GM12878 (cell line): ENCODE results near the gene PRR15L. TPM values are rescaled to one million over a fixed set of nuclear protein-coding genes. Genes with fewer than 3 reads are reported as not detected.

Source experiments
- ATAC-seq: fragments of 200-7000 bp; cut with Tn5 transposase; 3 replicates; pipeline ENCODE4 v1.9.1; 2020; ENCODE audit warnings: mild to moderate bottlenecking, moderate library complexity
- BruUV-seq: library from RNA; stranded (reverse); fragments of 400-500 nt; replicated peaks from 2 replicates; lab custom pipeline; 2021; lab: Mats Ljungman, UMichigan
- CTCF ChIA-PET: fragments of 300-600 bp; sonication (Branson Sonifier 250); formaldehyde crosslinking; extraction: SDS; loops from one replicate; lab custom pipeline; 2021; ENCODE audit warnings: inconsistent platforms; lab: Yijun Ruan, JAX
- POLR2A ChIA-PET: fragments of 350-600 bp; formaldehyde crosslinking; extraction: SDS; loops from one replicate; lab custom pipeline; 2021; ENCODE audit warnings: inconsistent platforms; lab: Charles Lee
- RAD21 ChIA-PET: fragments of 300-600 bp; sonication (Branson Sonifier 250); formaldehyde crosslinking; loops from one replicate; lab custom pipeline; 2023; ENCODE audit warnings: antibody characterized with exemption; ENCODE audit not compliant: unreplicated experiment; lab: Charles Lee
- SMC1A ChIA-PET: fragments of 300-600 bp; sonication (Branson Sonifier 250); formaldehyde crosslinking; loops from one replicate; lab custom pipeline; 2023; ENCODE audit not compliant: unreplicated experiment, uncharacterized antibody; lab: Charles Lee
- DNase-seq: peaks from one replicate; pipeline ENCODE4 v3.0.0-alpha.2; 2011; ENCODE audit warnings: low read depth, low spot score
- FAIRE-seq: peaks from 3 replicates; lab custom pipeline; 2011; peaks lifted over from hg19 to GRCh38; lab: Jason Lieb, UNC
- H2AFZ ChIP-seq: 2 replicates; pipeline ENCODE4 v1.6.0; 2011; ENCODE audit warnings: low read depth, low read length, control low read depth; ENCODE audit not compliant: control insufficient read depth
- H3K27ac ChIP-seq: 2 replicates; pipeline ENCODE4 v1.5.1; 2011; ENCODE audit warnings: control low read depth; ENCODE audit not compliant: control insufficient read depth, insufficient read depth
- H3K27me3 ChIP-seq, 2 experiments: replicated peaks in 1 of 2; 2 replicates each; pipeline versions ENCODE4 v1.6.0 to v1.6.1; 2011; ENCODE audit warnings: low read length in 1 of 2; ENCODE audit not compliant: control insufficient read depth in 2 of 2, insufficient read depth in 2 of 2
- H3K36me3 ChIP-seq, 2 experiments: 2 replicates each; pipeline ENCODE4 v1.5.1; 2011; ENCODE audit warnings: low read length in 1 of 2; ENCODE audit not compliant: control insufficient read depth in 2 of 2, insufficient read depth in 2 of 2
- H3K4me1 ChIP-seq: 2 replicates; pipeline ENCODE4 v1.6.1; 2011; ENCODE audit warnings: mild to moderate bottlenecking, low read length, moderate library complexity, mixed read lengths; ENCODE audit not compliant: control insufficient read depth, insufficient read depth
- H3K4me2 ChIP-seq: 2 replicates; pipeline ENCODE4 v1.6.0; 2011; ENCODE audit warnings: control low read depth; ENCODE audit not compliant: control insufficient read depth, insufficient read depth
- H3K4me3 ChIP-seq: fragments of 200-600 bp; sonication (generic); 2 replicates; pipeline ENCODE4 v1.5.1; 2016
- H3K79me2 ChIP-seq: 2 replicates; pipeline ENCODE4 v1.6.0; 2011; ENCODE audit warnings: low read length; ENCODE audit not compliant: control insufficient read depth, insufficient read depth
- H3K9ac ChIP-seq: 2 replicates; pipeline ENCODE4 v1.8.0; 2011; ENCODE audit warnings: low read length, control low read depth, mixed read lengths; ENCODE audit not compliant: control insufficient read depth, insufficient read depth
- H3K9me3 ChIP-seq: replicated peaks from 3 replicates; pipeline ENCODE4 v1.5.1; 2011; ENCODE audit warnings: mild to moderate bottlenecking, low read length; ENCODE audit not compliant: control insufficient read depth, insufficient read depth
- H4K20me1 ChIP-seq: 2 replicates; pipeline ENCODE4 v1.6.0; 2011; ENCODE audit not compliant: control insufficient read depth, insufficient read depth
- BCL11A ChIP-seq: IDR thresholded peaks from 2 replicates; pipeline ENCODE4 v1.6.1; 2011; ENCODE audit warnings: low read depth, low read length
- CBX5 ChIP-seq: sonication (generic); IDR thresholded peaks from 2 replicates; pipeline ENCODE4 v1.6.1; 2016; ENCODE audit warnings: low read depth, moderate library complexity, mild to moderate bottlenecking, inconsistent platforms
- CHD2 ChIP-seq: IDR thresholded peaks from 2 replicates; pipeline ENCODE4 v1.6.1; 2011; ENCODE audit warnings: low read depth, low read length, improper control_type of control experiment, borderline replicate concordance
- CREB1 ChIP-seq: IDR thresholded peaks from 2 replicates; pipeline ENCODE4 v1.6.1; 2012; ENCODE audit warnings: low read depth, mild to moderate bottlenecking, inconsistent platforms
- HDAC6 ChIP-seq: fragments of 200-600 bp; sonication (generic); IDR thresholded peaks from one replicate; pipeline ENCODE4 v1.8.0; 2017; ENCODE audit warnings: antibody characterized with exemption; ENCODE audit not compliant: unreplicated experiment
- HDGF ChIP-seq: fragments of 450-650 bp; IDR thresholded peaks from 2 replicates; pipeline ENCODE4 v1.6.1; 2016; ENCODE audit warnings: antibody characterized with exemption
- NBN ChIP-seq: fragments of 450-650 bp; IDR thresholded peaks from 2 replicates; pipeline ENCODE4 v1.6.1; 2016
- NFYB ChIP-seq: IDR thresholded peaks from 2 replicates; pipeline ENCODE4 v1.6.1; 2011; ENCODE audit warnings: low read depth, mild to moderate bottlenecking, low read length, improper control_type of control experiment, moderate library complexity; ENCODE audit not compliant: insufficient read depth
- PAX5 ChIP-seq: IDR thresholded peaks from 2 replicates; pipeline ENCODE4 v1.6.1; 2011; ENCODE audit warnings: low read depth, low read length, borderline replicate concordance
- SPI1 ChIP-seq: IDR thresholded peaks from 2 replicates; pipeline ENCODE4 v1.6.1; 2011; ENCODE audit warnings: low read depth, mild to moderate bottlenecking, low read length, moderate library complexity, borderline replicate concordance; ENCODE audit not compliant: insufficient read depth
- whole genome bisulfite sequencing: methylation state at CpG from one replicate; pipeline ENCODE4 v1.1.6; 2016; ENCODE audit warnings: low lambda C conversion rate; ENCODE audit not compliant: insufficient replicate concordance, insufficient coverage; ENCODE audit errors: missing lambda C conversion rate; 5-methylcytosine and 5-hydroxymethylcytosine counted together
- in situ Hi-C: fragments of 300-500 bp; cut with MboI; formaldehyde crosslinking; loops from 9 replicates; pipeline ENCODE4 v1.14.3; 2018; ENCODE audit warnings: mixed read lengths
- intact Hi-C: fragments of 100-400 bp; cut with micrococcal nuclease; formaldehyde crosslinking; loops from one replicate; pipeline ENCODE4 v1.14.2; 2022; ENCODE audit not compliant: unreplicated experiment
- polyA plus RNA-seq, 11 experiments: library from polyadenylated mRNA; depleted of rRNA in 4 of 11; unstranded in 6 of 11; stranded (reverse) in 5 of 11; fragments of >200 nt; fragmentation: Nextera tagmentation in 4 of 11; fragmentation: Illumina TruSeq in 1 of 11; extraction: Ambion mirVana in 4 of 11; extraction: Trizol in 1 of 11; gene quantifications; 1 replicate in 1 of 11; 2 replicates in 10 of 11; pipeline versions ENCODE4 v1.2.1 to v1.2.3, GENCODE V29; 2011 to 2016; ENCODE audit warnings: inconsistent platforms in 2 of 11, missing spikeins in 2 of 11, low read depth in 1 of 11
- total RNA-seq, 4 experiments: library from RNA; depleted of rRNA in 3 of 4; stranded (reverse); fragments of >200 nt in 3 of 4; fragmentation: Illumina TruSeq in 1 of 4; extraction: Trizol in 1 of 4; gene quantifications; 2 replicates each; pipeline versions ENCODE4 v1.2.1 to v1.2.3, GENCODE V29; 2013 to 2021
- TF ChIP-seq, protein P1 (sequence below): fragments of 450-650 bp; IDR thresholded peaks from 2 replicates; pipeline ENCODE4 v1.6.1; 2017; ENCODE audit warnings: mild to moderate bottlenecking, moderate library complexity
- TF ChIP-seq, protein P2 (sequence below): fragments of 450-650 bp; IDR thresholded peaks from 2 replicates; pipeline ENCODE4 v1.6.1; 2017; ENCODE audit warnings: mild to moderate bottlenecking, low read depth, inconsistent platforms; ENCODE audit not compliant: poor library complexity, severe bottlenecking

Gene PRR15L
- total and polyA plus RNA-seq, 10 of the 15 experiments (the other 5 are each of a cell fraction or from before 2014, with no cell fraction given): 0.11 to 0.18 TPM; not detected in 8

DNA sequence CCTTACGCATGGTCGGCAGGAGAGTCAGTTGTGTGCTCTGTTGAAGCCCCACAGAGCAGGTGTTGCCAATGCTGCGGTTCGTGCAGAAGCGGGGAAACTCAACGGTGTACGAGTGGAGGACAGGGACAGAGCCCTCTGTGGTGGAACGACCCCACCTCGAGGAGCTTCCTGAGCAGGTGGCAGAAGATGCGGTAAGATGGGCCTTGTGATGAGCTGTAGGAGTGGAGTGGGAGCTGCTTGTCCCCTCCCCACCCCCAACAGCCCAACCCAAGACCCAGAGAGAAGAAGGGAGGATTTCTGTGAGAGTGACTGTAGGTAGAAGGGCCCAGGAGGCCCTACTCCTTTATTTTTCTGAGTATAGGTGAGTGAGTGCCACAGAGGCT is 18.1 kb upstream of the PRR15L start:
- no peaks in the 10 kb centered on the region for H4K20me1 ChIP-seq
- DNase-seq: no peak
- no peak overlapping the region for H3K4me2 ChIP-seq
- ChIA-PET RAD21 (interaction anchor here (1.0 to 4.5 kb wide), 4 partner anchors 25 to 44 kb away, joined by 3 to 30 read pairs (median 12); no protein-coding TSS in a partner anchor), POLR2A (interaction anchor here (1.1 to 2.0 kb wide), 2 partner anchors 28 to 42 kb away, joined by 3 to 10 read pairs; no protein-coding TSS in a partner anchor), CTCF (interaction anchor here (1.0 to 14.3 kb wide), 9 partner anchors 7 to 133 kb away, joined by 3 to 463 read pairs (median 4); partner anchors contain the start of genes NFE2L1 and PNPO), SMC1A (interaction anchor here (0.7 to 17.2 kb wide), 7 partner anchors 27 to 133 kb away, joined by 3 to 332 read pairs (median 4); no protein-coding TSS in a partner anchor)
- ATAC-seq: no peak
- no peak overlapping the region for H3K4me3 ChIP-seq
- peaks cover 9% of the 10 kb centered on the region for H3K4me1 ChIP-seq
- no peak for FAIRE-seq
- WGBS: 91% methylated on average over 10 of the region's 10 CpGs
- no TSS peak for BruUV-seq
- no peaks in the 10 kb centered on the region for H3K9me3 ChIP-seq
- H2AFZ ChIP-seq: no peak overlapping the region
- H3K27ac ChIP-seq: no peak overlapping the region
- in situ Hi-C loops: no loop called here
- no peak overlapping the region for H3K9ac ChIP-seq
- intact Hi-C loops: no loop called here
- no peak for TF ChIP-seq HDAC6
- TF ChIP-seq CREB1: no peak
- no peak for TF ChIP-seq PAX5
- TF ChIP-seq SPI1: no peak
- no peak for TF ChIP-seq NBN
- TF ChIP-seq NFYB: no peak
- TF ChIP-seq, protein P1, sequence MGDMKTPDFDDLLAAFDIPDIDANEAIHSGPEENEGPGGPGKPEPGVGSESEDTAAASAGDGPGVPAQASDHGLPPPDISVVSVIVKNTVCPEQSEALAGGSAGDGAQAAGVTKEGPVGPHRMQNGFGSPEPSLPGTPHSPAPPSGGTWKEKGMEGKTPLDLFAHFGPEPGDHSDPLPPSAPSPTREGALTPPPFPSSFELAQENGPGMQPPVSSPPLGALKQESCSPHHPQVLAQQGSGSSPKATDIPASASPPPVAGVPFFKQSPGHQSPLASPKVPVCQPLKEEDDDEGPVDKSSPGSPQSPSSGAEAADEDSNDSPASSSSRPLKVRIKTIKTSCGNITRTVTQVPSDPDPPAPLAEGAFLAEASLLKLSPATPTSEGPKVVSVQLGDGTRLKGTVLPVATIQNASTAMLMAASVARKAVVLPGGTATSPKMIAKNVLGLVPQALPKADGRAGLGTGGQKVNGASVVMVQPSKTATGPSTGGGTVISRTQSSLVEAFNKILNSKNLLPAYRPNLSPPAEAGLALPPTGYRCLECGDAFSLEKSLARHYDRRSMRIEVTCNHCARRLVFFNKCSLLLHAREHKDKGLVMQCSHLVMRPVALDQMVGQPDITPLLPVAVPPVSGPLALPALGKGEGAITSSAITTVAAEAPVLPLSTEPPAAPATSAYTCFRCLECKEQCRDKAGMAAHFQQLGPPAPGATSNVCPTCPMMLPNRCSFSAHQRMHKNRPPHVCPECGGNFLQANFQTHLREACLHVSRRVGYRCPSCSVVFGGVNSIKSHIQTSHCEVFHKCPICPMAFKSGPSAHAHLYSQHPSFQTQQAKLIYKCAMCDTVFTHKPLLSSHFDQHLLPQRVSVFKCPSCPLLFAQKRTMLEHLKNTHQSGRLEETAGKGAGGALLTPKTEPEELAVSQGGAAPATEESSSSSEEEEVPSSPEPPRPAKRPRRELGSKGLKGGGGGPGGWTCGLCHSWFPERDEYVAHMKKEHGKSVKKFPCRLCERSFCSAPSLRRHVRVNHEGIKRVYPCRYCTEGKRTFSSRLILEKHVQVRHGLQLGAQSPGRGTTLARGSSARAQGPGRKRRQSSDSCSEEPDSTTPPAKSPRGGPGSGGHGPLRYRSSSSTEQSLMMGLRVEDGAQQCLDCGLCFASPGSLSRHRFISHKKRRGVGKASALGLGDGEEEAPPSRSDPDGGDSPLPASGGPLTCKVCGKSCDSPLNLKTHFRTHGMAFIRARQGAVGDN: no peak
- no peak for TF ChIP-seq BCL11A
- TF ChIP-seq CHD2: no peak
- TF ChIP-seq CBX5: no peak
- TF ChIP-seq, protein P2, sequence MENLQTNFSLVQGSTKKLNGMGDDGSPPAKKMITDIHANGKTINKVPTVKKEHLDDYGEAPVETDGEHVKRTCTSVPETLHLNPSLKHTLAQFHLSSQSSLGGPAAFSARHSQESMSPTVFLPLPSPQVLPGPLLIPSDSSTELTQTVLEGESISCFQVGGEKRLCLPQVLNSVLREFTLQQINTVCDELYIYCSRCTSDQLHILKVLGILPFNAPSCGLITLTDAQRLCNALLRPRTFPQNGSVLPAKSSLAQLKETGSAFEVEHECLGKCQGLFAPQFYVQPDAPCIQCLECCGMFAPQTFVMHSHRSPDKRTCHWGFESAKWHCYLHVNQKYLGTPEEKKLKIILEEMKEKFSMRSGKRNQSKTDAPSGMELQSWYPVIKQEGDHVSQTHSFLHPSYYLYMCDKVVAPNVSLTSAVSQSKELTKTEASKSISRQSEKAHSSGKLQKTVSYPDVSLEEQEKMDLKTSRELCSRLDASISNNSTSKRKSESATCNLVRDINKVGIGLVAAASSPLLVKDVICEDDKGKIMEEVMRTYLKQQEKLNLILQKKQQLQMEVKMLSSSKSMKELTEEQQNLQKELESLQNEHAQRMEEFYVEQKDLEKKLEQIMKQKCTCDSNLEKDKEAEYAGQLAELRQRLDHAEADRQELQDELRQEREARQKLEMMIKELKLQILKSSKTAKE: no peak
- TF ChIP-seq HDGF: no peak
- H3K79me2 ChIP-seq: peaks cover 20% of the 10 kb centered on the region
- peaks cover 20 to 39% of the 10 kb centered on the region in 2 experiments for H3K36me3 ChIP-seq
- H3K27me3 ChIP-seq: no peaks in the 10 kb centered on the region
